Measurements from ENCODE around the gene CTSC.
"Not testable (repeated sequence)": the region's sequence is repeated elsewhere in the genome, so short reads cannot be mapped to it uniquely, and the experiment has no call there.

CTSC gene

GRCh38 chr11:88281317-88281712 lies 56.2 kb downstream of the CTSC start:
- no peak for DNase-seq (ENCODE audit: low read depth)

GRCh38 chr11:88280673-88281316 lies 56.7 kb downstream of the CTSC start:
- no peak for DNase-seq (ENCODE audit: low read depth)

- no peak for DNase-seq (ENCODE audit: low read depth)
Measured at GRCh38 chr11:88277349-88277915, 60.1 kb downstream of the CTSC start.

GRCh38 chr11:88275636-88276035 lies 61.9 kb downstream of the CTSC start:
- no peak for DNase-seq (ENCODE audit: low read depth)

GRCh38 chr11:88266919-88267318 lies 70.6 kb downstream of the CTSC start:
- no peak for DNase-seq (ENCODE audit: low read depth)

- DNase-seq (ENCODE audit: low read depth) = no peak
Measured at GRCh38 chr11:88266157-88266556, 71.4 kb downstream of the CTSC start.

- DNase-seq (ENCODE audit: low read depth) = no peak
Measured at GRCh38 chr11:88259431-88259830, 78.1 kb downstream of the CTSC start.

- no peak for DNase-seq (ENCODE audit: low read depth)
Measured at GRCh38 chr11:88252208-88252607, 85.3 kb downstream of the CTSC start.

- DNase-seq (ENCODE audit: low read depth) = no peak
Measured at GRCh38 chr11:88250566-88251242, 86.8 kb downstream of the CTSC start.

- DNase-seq (ENCODE audit: low read depth) = no peak
Measured at GRCh38 chr11:88249706-88250105, 87.8 kb downstream of the CTSC start.

GRCh38 chr11:88246696-88247095 lies 90.8 kb downstream of the CTSC start:
- DNase-seq (ENCODE audit: low read depth) = no peak

GRCh38 chr11:88245576-88245975 lies 92.0 kb downstream of the CTSC start:
- DNase-seq (ENCODE audit: low read depth) = not testable (repeated sequence)
